GM12878 (cell line): ENCODE data around the gene SEPHS2.
"Not testable (repeated sequence)": the region's sequence is repeated elsewhere in the genome, so short reads cannot be mapped to it uniquely, and the experiment has no call there.

Experiments used
- ASH2L ChIP-seq: fragments of 300-600, 200-600 bp; sonication (generic); IDR thresholded peaks from 2 replicates; pipeline ENCODE4 v1.6.1; 2017; ENCODE audit warnings: low read depth, mild to moderate bottlenecking, borderline replicate concordance
- CTCF ChIP-seq, 3 experiments: IDR thresholded peaks in 2 of 3; conservative IDR thresholded peaks in 1 of 3; 2 replicates each; pipeline ENCODE4 v1.5.1; 2011; ENCODE audit warnings: low read depth in 3 of 3, low read length in 3 of 3, mild to moderate bottlenecking in 3 of 3, control low read depth in 2 of 3, moderate library complexity in 2 of 3, inconsistent platforms in 1 of 3, mixed read lengths in 1 of 3; ENCODE audit not compliant: control insufficient read depth in 2 of 3, insufficient read depth in 1 of 3; ENCODE audit errors: extremely low read depth in 1 of 3
- ESRRA ChIP-seq: IDR thresholded peaks from 2 replicates; pipeline ENCODE4 v1.6.1; 2012; ENCODE audit warnings: mild to moderate bottlenecking, low read length, improper control_type of control experiment
- EZH2 ChIP-seq: IDR thresholded peaks from 2 replicates; pipeline ENCODE4 v1.6.1; 2012; ENCODE audit warnings: low read depth, mild to moderate bottlenecking, control low read depth, inconsistent platforms, low read length, borderline replicate concordance; ENCODE audit not compliant: control insufficient read depth
- PBX3 ChIP-seq: IDR thresholded peaks from 2 replicates; pipeline ENCODE4 v1.6.1; 2011; ENCODE audit warnings: mild to moderate bottlenecking, low read depth, low read length, moderate library complexity; ENCODE audit not compliant: insufficient replicate concordance
- YY1 ChIP-seq: IDR thresholded peaks from 2 replicates; pipeline ENCODE4 v1.6.1; 2011; ENCODE audit warnings: low read depth, mild to moderate bottlenecking, low read length
- ZNF217 ChIP-seq: fragments of 450-650 bp; IDR thresholded peaks from 2 replicates; pipeline ENCODE4 v1.6.1; 2017; ENCODE audit warnings: antibody characterized with exemption, mild to moderate bottlenecking

- TF ChIP-seq ESRRA; CTCF (IDR thresholded peaks at IDR 0.05 in 2 of 3, conservative IDR thresholded peaks at IDR 0.05 in 1 of 3; ENCODE audit: control insufficient read depth in 2 of 3, extremely low read depth in 1 of 3, insufficient read depth in 1 of 3, low read depth in 3 of 3, low read length in 3 of 3); ASH2L; PBX3; ZNF217; YY1; EZH2: not testable (repeated sequence)
These were observed 7.3 kb upstream of the SEPHS2 start for GRCh38 chr16:30452709-30453580.
